Adrenal gland (tissue), 12 donors: ENCODE results near the gene HOXC13. TPM values are rescaled to one million over a fixed set of nuclear protein-coding genes. Genes with fewer than 3 reads are reported as not detected.
A peak's percentile ranks its signal among the peaks of the same experiment; 100 is the strongest.

ENCODE experiments used
- DNase-seq, 7 donors: peaks; one replicate each; pipeline ENCODE4 v3.0.0-alpha.2; 2019 to 2020
- H3K27ac ChIP-seq, 5 donors: fragments of 200-600 bp; sonication (generic) in 4 of 5; 1 replicate in 3 of 5; 2 replicates in 2 of 5; pipeline versions ENCODE4 v1.5.1 to v1.8.0; 2016 to 2020; ENCODE audit warnings: mild to moderate bottlenecking in 1 of 5
- H3K27me3 ChIP-seq: fragments of 200-600 bp; 2 replicates; pipeline ENCODE4 v1.8.0; 2021
- H3K36me3 ChIP-seq, 2 donors: fragments of 200-600 bp; replicated peaks in 1 of 2; 1 replicate in 1 of 2; 2 replicates in 1 of 2; pipeline versions ENCODE4 v1.5.1 to v1.8.0; 2018 to 2022
- H3K4me1 ChIP-seq, 2 donors: fragments of 200-600 bp; replicated peaks in 1 of 2; 1 replicate in 1 of 2; 2 replicates in 1 of 2; pipeline versions ENCODE4 v1.5.1 to v1.8.0; 2018 to 2021
- H3K4me3 ChIP-seq, 4 donors: fragments of 200-600 bp; sonication (generic) in 3 of 4; one replicate each; pipeline ENCODE4 v1.5.1; 2016 to 2018
- H3K9me3 ChIP-seq, 3 donors: fragments of 200-600 bp; sonication (generic) in 1 of 3; replicated peaks in 1 of 3; 1 replicate in 2 of 3; 2 replicates in 1 of 3; pipeline versions ENCODE4 v1.5.1 to v1.8.0; 2016 to 2021
- POLR2A ChIP-seq, 2 donors: fragments of 450-650 bp; IDR thresholded peaks; one replicate each; pipeline ENCODE4 v1.6.1; 2017; ENCODE audit warnings: antibody characterized with exemption in 2 of 2, mild to moderate bottlenecking in 2 of 2, moderate library complexity in 1 of 2
- WGBS, 4 donors: extraction: QIAGEN DNeasy Blood & Tissue Kit in 2 of 4; methylation state at CpG; one replicate each; pipeline versions ENCODE4 v1.1.5 to v1.1.7; 2013 to 2017; 5-methylcytosine and 5-hydroxymethylcytosine counted together
- intact Hi-C, 2 donors: fragments of 100-400 bp; cut with DNase I; formaldehyde crosslinking; loops; one replicate each; pipeline versions ENCODE4 v1.14.1 to v1.15.0; 2022 to 2023
- polyA plus RNA-seq, 3 donors: library from polyadenylated mRNA; stranded (reverse); fragments of 200-250 nt in 2 of 3; fragments of 350-450 nt in 1 of 3; fragmentation: Illumina TruSeq in 1 of 3; extraction: RNeasy Lipid Tissue Mini Kit (QIAGEN cat#74804) in 1 of 3; gene quantifications; one replicate each; pipeline ENCODE4 v1.2.3, GENCODE V29; 2013 to 2014
- total RNA-seq, 9 donors: library from RNA; depleted of rRNA in 4 of 9; stranded (reverse); fragments of >200 nt in 4 of 9; fragments of 120-200 nt in 1 of 9; fragmentation: NEBNext Ultra II Directional in 1 of 9; extraction: Animal tissue kit (Norgen Biotek cat#: 25700) in 1 of 9; gene quantifications; one replicate each; pipeline versions ENCODE4 v1.1.0 to v1.2.4, GENCODE V29; 2013 to 2023
- TF ChIP-seq, protein P1 (sequence below), 6 experiments: fragments of 450-650 bp in 4 of 6; fragments of 200-600 bp in 2 of 6; sonication (generic) in 1 of 6; IDR thresholded peaks; 1 replicate in 5 of 6; 2 replicates in 1 of 6; pipeline versions ENCODE4 v1.5.1 to v1.8.0; 2016 to 2021; ENCODE audit warnings: antibody characterized with exemption in 6 of 6, mild to moderate bottlenecking in 2 of 6, moderate library complexity in 1 of 6
- donor health status: healthy with polysubstance abuse.
- donor health status: Bipolar disorder and iron deficiency.
- donor health status: DM: yes; HTN: yes; CAD: no.
- donor health status: DM: no; HTN: no; CAD: no.
- donor health status: DM: no; HTN: no; CAD: no.
- donor health status: DM: yes; HTN: yes; CAD: no.

Gene HOXC13
- total and polyA plus RNA-seq, 12 donors = 0.11 TPM; not detected in 11

DNA sequence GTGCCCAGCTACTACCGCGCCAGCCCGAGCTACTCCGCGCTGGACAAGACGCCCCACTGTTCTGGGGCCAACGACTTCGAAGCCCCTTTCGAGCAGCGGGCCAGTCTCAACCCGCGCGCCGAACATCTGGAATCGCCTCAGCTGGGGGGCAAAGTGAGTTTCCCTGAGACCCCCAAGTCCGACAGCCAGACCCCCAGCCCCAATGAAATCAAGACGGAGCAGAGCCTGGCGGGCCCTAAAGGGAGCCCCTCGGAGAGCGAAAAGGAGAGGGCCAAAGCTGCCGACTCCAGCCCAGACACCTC, 47.0 kb downstream of the HOXC13 start:
- H3K27me3 ChIP-seq = peaks cover 87% of the 10 kb centered on the region
- H3K4me3 ChIP-seq = peak overlapping the region in 1 of 4 donors; percentile 48
- intact Hi-C loops = no loop called here
- H3K4me1 ChIP-seq = peaks cover 4 to 13% of the 10 kb centered on the region in 2 donors
- H3K9me3 ChIP-seq = no peaks in the 10 kb centered on the region
- TF ChIP-seq POLR2A (IDR thresholded peaks at IDR 0.05) = no peak
- TF ChIP-seq, protein P1, sequence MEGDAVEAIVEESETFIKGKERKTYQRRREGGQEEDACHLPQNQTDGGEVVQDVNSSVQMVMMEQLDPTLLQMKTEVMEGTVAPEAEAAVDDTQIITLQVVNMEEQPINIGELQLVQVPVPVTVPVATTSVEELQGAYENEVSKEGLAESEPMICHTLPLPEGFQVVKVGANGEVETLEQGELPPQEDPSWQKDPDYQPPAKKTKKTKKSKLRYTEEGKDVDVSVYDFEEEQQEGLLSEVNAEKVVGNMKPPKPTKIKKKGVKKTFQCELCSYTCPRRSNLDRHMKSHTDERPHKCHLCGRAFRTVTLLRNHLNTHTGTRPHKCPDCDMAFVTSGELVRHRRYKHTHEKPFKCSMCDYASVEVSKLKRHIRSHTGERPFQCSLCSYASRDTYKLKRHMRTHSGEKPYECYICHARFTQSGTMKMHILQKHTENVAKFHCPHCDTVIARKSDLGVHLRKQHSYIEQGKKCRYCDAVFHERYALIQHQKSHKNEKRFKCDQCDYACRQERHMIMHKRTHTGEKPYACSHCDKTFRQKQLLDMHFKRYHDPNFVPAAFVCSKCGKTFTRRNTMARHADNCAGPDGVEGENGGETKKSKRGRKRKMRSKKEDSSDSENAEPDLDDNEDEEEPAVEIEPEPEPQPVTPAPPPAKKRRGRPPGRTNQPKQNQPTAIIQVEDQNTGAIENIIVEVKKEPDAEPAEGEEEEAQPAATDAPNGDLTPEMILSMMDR (IDR thresholded peaks at IDR 0.05) = no peak
- H3K36me3 ChIP-seq = no peaks in the 10 kb centered on the region
- no peak for DNase-seq
- H3K27ac ChIP-seq = peak overlapping the region in 2 of 5 donors; percentile 9 to 11
- 0 to 17% (median 11%) methylated on average over 2 to 21 of the region's 21 CpGs; no CpG with 5 or more reads in 1 of the 4 donors for WGBS, 4 donors

DNA sequence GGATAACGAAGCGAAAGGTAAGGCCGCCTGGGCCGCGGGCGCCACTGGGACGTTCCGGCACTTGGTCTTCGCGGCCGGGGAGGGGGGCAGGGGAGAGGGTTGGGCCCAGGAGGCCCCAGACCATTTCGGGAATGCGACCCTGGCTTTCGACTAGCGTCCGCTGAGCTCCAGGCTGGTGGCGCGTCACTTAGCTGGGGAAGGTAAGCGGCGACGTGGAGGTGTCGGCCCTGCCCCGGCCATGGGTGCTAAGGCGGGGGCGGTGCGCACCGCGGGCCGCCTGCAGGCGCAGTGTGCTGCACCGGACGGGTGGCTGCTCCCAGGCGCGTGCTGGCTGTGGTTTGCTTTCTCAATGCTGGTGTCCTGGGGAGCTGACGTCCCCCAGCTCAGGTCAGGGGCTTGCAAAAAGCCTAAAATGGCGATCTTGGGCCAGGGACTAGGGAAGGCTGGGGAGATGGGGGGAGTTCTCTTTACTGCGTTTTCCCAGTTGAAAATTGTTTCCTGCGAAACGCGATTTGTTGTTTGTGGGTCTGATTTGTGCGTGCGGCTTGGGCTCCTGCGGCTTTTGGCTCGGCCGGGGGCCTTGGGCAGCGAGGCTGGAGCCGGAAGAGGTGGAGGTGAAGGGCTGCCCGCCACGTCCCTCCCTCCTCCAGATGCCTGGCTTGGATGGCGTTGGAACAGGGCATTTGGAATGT, 47.5 kb downstream of the HOXC13 start:
- WGBS, 4 donors = 10 to 12% (median 11%) methylated on average over 22 to 50 of the region's 50 CpGs
- no peak for TF ChIP-seq POLR2A (IDR thresholded peaks at IDR 0.05)
- TF ChIP-seq, protein P1 (IDR thresholded peaks at IDR 0.05) = no peak
- intact Hi-C loops = no loop called here
- no peaks in the 10 kb centered on the region for H3K9me3 ChIP-seq
- no peak for DNase-seq
- H3K4me3 ChIP-seq = peak overlapping the region in 1 of 4 donors; percentile 48
- H3K27ac ChIP-seq = peak overlapping the region in 1 of 5 donors; percentile 11
- peaks cover 4 to 13% of the 10 kb centered on the region in 2 donors for H3K4me1 ChIP-seq
- H3K27me3 ChIP-seq = peaks cover 87% of the 10 kb centered on the region
- no peaks in the 10 kb centered on the region for H3K36me3 ChIP-seq

- H3K9me3 ChIP-seq = no peaks in the 10 kb centered on the region
- H3K36me3 ChIP-seq = no peaks in the 10 kb centered on the region
- DNase-seq = no peak
- intact Hi-C loops = no loop called here
- 35 to 50% (median 39%) methylated on average over 12 to 21 of the region's 21 CpGs for WGBS, 4 donors
- no peak overlapping the region for H3K4me3 ChIP-seq
- H3K27ac ChIP-seq = no peak overlapping the region
- H3K27me3 ChIP-seq = peaks cover 87% of the 10 kb centered on the region
- H3K4me1 ChIP-seq = peaks cover 4 to 13% of the 10 kb centered on the region in 2 donors
- TF ChIP-seq, protein P1 (IDR thresholded peaks at IDR 0.05) = no peak
- TF ChIP-seq POLR2A (IDR thresholded peaks at IDR 0.05) = no peak
These were observed 48.3 kb downstream of the HOXC13 start for GRCh38 chr12:53986686-53987483.

DNA sequence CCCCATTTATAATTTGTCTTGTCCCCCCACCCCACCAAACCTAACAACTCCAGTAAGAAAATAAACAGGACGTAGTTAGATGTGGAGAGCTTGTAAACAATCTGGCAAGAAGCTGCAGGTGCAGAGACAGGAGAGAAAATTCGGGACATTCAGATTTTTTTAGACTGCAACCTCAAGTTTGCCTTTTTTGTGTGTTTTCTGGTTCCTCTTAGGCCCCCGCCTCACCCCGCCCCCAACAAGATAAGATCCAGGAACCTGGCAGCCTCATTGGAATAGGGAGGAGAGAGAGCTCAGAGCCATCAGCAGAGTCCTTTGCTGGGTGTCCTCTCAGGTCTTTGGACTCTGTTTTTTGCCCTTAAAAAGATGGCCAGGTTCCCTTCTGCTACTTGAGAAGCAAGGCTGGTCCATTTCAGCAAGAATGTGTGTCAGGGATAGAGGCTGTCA, 49.2 kb downstream of the HOXC13 start:
- Histone ChIP-seq H3K27me3 (peaks cover 87% of the 10 kb centered on the region), H3K36me3 (no peaks in the 10 kb centered on the region), H3K4me3 (no peak overlapping the region), H3K9me3 (no peaks in the 10 kb centered on the region), H3K4me1 (peaks cover 4 to 13% of the 10 kb centered on the region in 2 donors), H3K27ac (no peak overlapping the region)
- WGBS, 4 donors = 24 to 41% (median 28%) methylated on average over 4 of the region's 4 CpGs
- TF ChIP-seq, protein P1 (IDR thresholded peaks at IDR 0.05) = no peak
- no peak for DNase-seq
- intact Hi-C loops = no loop called here
